Kidney epithelial cell (primary cell): ENCODE data around the gene COX8C. TPM values are rescaled to one million over a fixed set of nuclear protein-coding genes. Genes with fewer than 3 reads are reported as not detected.

Experiments
- DNase-seq: peaks from one replicate; pipeline ENCODE4 v3.0.0-alpha.2; 2010; ENCODE audit warnings: low read depth
- H3K27me3 ChIP-seq: 2 replicates; pipeline ENCODE4 v1.6.0; 2011; ENCODE audit warnings: low read length; ENCODE audit not compliant: control insufficient read depth, insufficient read depth
- H3K36me3 ChIP-seq: 2 replicates; pipeline ENCODE4 v1.5.1; 2011; ENCODE audit warnings: low read length; ENCODE audit not compliant: control insufficient read depth, insufficient read depth
- H3K4me3 ChIP-seq: 2 replicates; pipeline ENCODE4 v1.5.1; 2011; ENCODE audit warnings: low read depth, mild to moderate bottlenecking, control low read depth, low read length
- CTCF ChIP-seq: IDR thresholded peaks from 2 replicates; pipeline ENCODE4 v1.5.1; 2011; ENCODE audit warnings: mild to moderate bottlenecking, moderate library complexity, low read length, control low read depth, inconsistent platforms; ENCODE audit not compliant: insufficient read depth, poor library complexity, severe bottlenecking
- total RNA-seq: library from RNA; depleted of rRNA; stranded (reverse); fragments of >200 nt; gene quantifications from 2 replicates; pipeline ENCODE4 v1.2.3, GENCODE V29; 2015

Gene COX8C
- total RNA-seq, 1 donor from 2014 or later: not detected

GRCh38 chr14:93395231-93395630 is 48.2 kb downstream of the COX8C start:
- H3K4me3 ChIP-seq: no peak overlapping the region
- H3K36me3 ChIP-seq: no peaks in the 10 kb centered on the region
- TF ChIP-seq CTCF: no peak
- no peak for DNase-seq
- H3K27me3 ChIP-seq: no peaks in the 10 kb centered on the region

GRCh38 chr14:93396456-93396855 is 49.5 kb downstream of the COX8C start:
- Histone ChIP-seq H3K36me3 (no peaks in the 10 kb centered on the region), H3K4me3 (no peak overlapping the region), H3K27me3 (no peaks in the 10 kb centered on the region)
- TF ChIP-seq CTCF: no peak
- DNase-seq: no peak

Other genes with a start within 250 kb of the COX8C start
- 21.3 and 23.6 TPM in 2 replicates for gene ITPK1, start 231.3 kb upstream of the COX8C start, total RNA-seq
- gene MOAP1, start 162.3 kb upstream of the COX8C start, total RNA-seq: 26.1 and 26.2 TPM in 2 replicates
- gene LYSET, start 161.9 kb upstream of the COX8C start, total RNA-seq: 14.1 and 17.0 TPM in 2 replicates
- 13.5 and 14.9 TPM in 2 replicates for gene GON7, start 140.1 kb upstream of the COX8C start, total RNA-seq
- 12.5 and 16.1 TPM in 2 replicates for gene UBR7, start 139.9 kb upstream of the COX8C start, total RNA-seq
- gene BTBD7, start 14.1 kb upstream of the COX8C start, total RNA-seq: 27.5 and 29.6 TPM in 2 replicates
- 0.13 and 0.14 TPM in 2 replicates for gene UNC79, start 83.8 kb downstream of the COX8C start, total RNA-seq